GM11168 (cell line): ENCODE data around the gene P2RY11.

Experiments
- in situ Hi-C: fragments of 300-500 bp; cut with MboI; formaldehyde crosslinking; loops from one replicate; pipeline ENCODE4 v1.12.0; 2022; ENCODE audit warnings: low sequenced_read_pairs; ENCODE audit not compliant: unreplicated experiment

P2RY11 gene

GRCh38 chr19:10137751-10138682, 26.5 kb downstream of the P2RY11 start:
- in situ Hi-C loops, result no loop called here

GRCh38 chr19:10138879-10139795, 27.6 kb downstream of the P2RY11 start:
- in situ Hi-C loops, result no loop called here

- in situ Hi-C loops, result no loop called here
Observed at GRCh38 chr19:10139952-10140351, 28.5 kb downstream of the P2RY11 start.

- in situ Hi-C loops, result no loop called here
Observed at GRCh38 chr19:10141479-10141878, 30.0 kb downstream of the P2RY11 start.

- in situ Hi-C loops, result no loop called here
Observed at GRCh38 chr19:10141973-10142372, 30.5 kb downstream of the P2RY11 start.

- in situ Hi-C loops, result no loop called here
Observed at GRCh38 chr19:10142701-10143375, 31.3 kb downstream of the P2RY11 start.

- in situ Hi-C loops, result no loop called here
Observed at GRCh38 chr19:10143681-10144080, 32.2 kb downstream of the P2RY11 start.

GRCh38 chr19:10144361-10144760, 32.9 kb downstream of the P2RY11 start:
- in situ Hi-C loops, result no loop called here

- in situ Hi-C loops, result no loop called here
Observed at GRCh38 chr19:10145031-10145430, 33.5 kb downstream of the P2RY11 start.

- in situ Hi-C loops, result no loop called here
Observed at GRCh38 chr19:10146142-10146541, 34.6 kb downstream of the P2RY11 start.

GRCh38 chr19:10149427-10149826, 37.9 kb downstream of the P2RY11 start:
- in situ Hi-C loops, result no loop called here

- in situ Hi-C loops, result no loop called here
Observed at GRCh38 chr19:10151521-10151920, 40.0 kb downstream of the P2RY11 start.

- in situ Hi-C loops, result no loop called here
Observed at GRCh38 chr19:10152100-10152499, 40.6 kb downstream of the P2RY11 start.

GRCh38 chr19:10155839-10156238, 44.3 kb downstream of the P2RY11 start:
- in situ Hi-C loops, result no loop called here

GRCh38 chr19:10158071-10158470, 46.6 kb downstream of the P2RY11 start:
- in situ Hi-C loops, result no loop called here

- in situ Hi-C loops, result no loop called here
Observed at GRCh38 chr19:10158485-10158884, 47.0 kb downstream of the P2RY11 start.

- in situ Hi-C loops, result no loop called here
Observed at GRCh38 chr19:10159610-10160009, 48.1 kb downstream of the P2RY11 start.

- in situ Hi-C loops, result no loop called here
Observed at GRCh38 chr19:10163536-10163935, 52.0 kb downstream of the P2RY11 start.
